GM19372 (cell line): ENCODE measurements around the gene COL4A2.

ENCODE experiments used
- ATAC-seq: cut with Tn5 transposase; IDR thresholded peaks from one replicate; pipeline ENCODE4 v1.9.1; 2021; ENCODE audit warnings: mild to moderate bottlenecking, low read depth, moderate library complexity; ENCODE audit not compliant: unreplicated experiment

Gene COL4A2

GRCh38 chr13:110464556-110465333, 157.7 kb downstream of the COL4A2 start:
- ATAC-seq: no peak

GRCh38 chr13:110465696-110466095, 158.6 kb downstream of the COL4A2 start:
- ATAC-seq: no peak

- ATAC-seq: no peak
Observed at GRCh38 chr13:110466266-110466915, 159.3 kb downstream of the COL4A2 start.

- ATAC-seq: no peak
Observed at GRCh38 chr13:110467516-110468110, 160.5 kb downstream of the COL4A2 start.

GRCh38 chr13:110468986-110469495, 162.0 kb downstream of the COL4A2 start:
- no peak for ATAC-seq

- ATAC-seq: no peak
Observed at GRCh38 chr13:110469597-110469996, 162.5 kb downstream of the COL4A2 start.

- ATAC-seq: no peak
Observed at GRCh38 chr13:110470272-110471009, 163.4 kb downstream of the COL4A2 start.

GRCh38 chr13:110471156-110471832, 164.2 kb downstream of the COL4A2 start:
- ATAC-seq: peak; percentile 45

- peak; percentile 98 for ATAC-seq
Observed at GRCh38 chr13:110471833-110472162, 164.7 kb downstream of the COL4A2 start.

- ATAC-seq: no peak
Observed at GRCh38 chr13:110472904-110473563, 165.9 kb downstream of the COL4A2 start.

GRCh38 chr13:110474713-110475112, 167.6 kb downstream of the COL4A2 start:
- ATAC-seq: no peak

- no peak for ATAC-seq
Observed at GRCh38 chr13:110475117-110475516, 168.0 kb downstream of the COL4A2 start.

- ATAC-seq: no peak
Observed at GRCh38 chr13:110475550-110476219, 168.6 kb downstream of the COL4A2 start.

- no peak for ATAC-seq
Observed at GRCh38 chr13:110476220-110476617, 169.1 kb downstream of the COL4A2 start.

GRCh38 chr13:110477706-110478245, 170.7 kb downstream of the COL4A2 start:
- ATAC-seq: no peak

GRCh38 chr13:110478405-110479214, 171.5 kb downstream of the COL4A2 start:
- ATAC-seq: no peak

GRCh38 chr13:110479215-110479545, 172.1 kb downstream of the COL4A2 start:
- ATAC-seq: no peak

GRCh38 chr13:110479648-110480047, 172.6 kb downstream of the COL4A2 start:
- no peak for ATAC-seq
